Stimulated activated CD4-positive, alpha-beta T cell treated with anti-CD3 and anti-CD28 coated beads, TNF-alpha, amount 100 ng/mL, for 4 hours (primary cell): ENCODE data around the gene SERPINB13.

Experiments used
- DNase-seq, 3 experiments: peaks; one replicate each; pipeline ENCODE4 v3.0.0-alpha.2; 2020; ENCODE audit warnings: low read depth in 3 of 3

The SERPINB13 gene

GRCh38 chr18:63648241-63648640, 61.1 kb downstream of the SERPINB13 start:
- DNase-seq, result no peak
